Stimulated activated CD4-positive, alpha-beta T cell treated with anti-CD3 and anti-CD28 coated beads, Interleukin-12 subunit alpha, Interleukin-12 subunit beta, amount 100 ng/mL, for 48 hours (primary cell): ENCODE data around the gene SPECC1.
"Not testable (repeated sequence)": the region's sequence is repeated elsewhere in the genome, so short reads cannot be mapped to it uniquely, and the experiment has no call there.

Experiments used
- DNase-seq, 3 donors: peaks; one replicate each; pipeline ENCODE4 v3.0.0-alpha.2; 2020; ENCODE audit warnings: low read depth in 2 of 3, low spot score in 1 of 3

Gene SPECC1

GRCh38 chr17:20159406-20160069, 150.4 kb downstream of the SPECC1 start:
- DNase-seq, result no peak

- not testable (repeated sequence) for DNase-seq
These were observed 156.4 kb downstream of the SPECC1 start for GRCh38 chr17:20165516-20165915.

GRCh38 chr17:20170085-20170484, 160.9 kb downstream of the SPECC1 start:
- no peak for DNase-seq

- DNase-seq, result no peak
These were observed 162.7 kb downstream of the SPECC1 start for GRCh38 chr17:20171741-20172365.

- no peak for DNase-seq
These were observed 163.2 kb downstream of the SPECC1 start for GRCh38 chr17:20172376-20172775.

- DNase-seq, result no peak
These were observed 163.9 kb downstream of the SPECC1 start for GRCh38 chr17:20173091-20173490.

GRCh38 chr17:20174588-20175265, 165.6 kb downstream of the SPECC1 start:
- no peak for DNase-seq

GRCh38 chr17:20179041-20179440, 169.9 kb downstream of the SPECC1 start:
- no peak for DNase-seq

GRCh38 chr17:20180661-20181060, 171.5 kb downstream of the SPECC1 start:
- no peak for DNase-seq

- no peak for DNase-seq
These were observed 175.0 kb downstream of the SPECC1 start for GRCh38 chr17:20184181-20184580.

- DNase-seq, result no peak
These were observed 175.9 kb downstream of the SPECC1 start for GRCh38 chr17:20184977-20185619.

GRCh38 chr17:20187049-20187448, 177.9 kb downstream of the SPECC1 start:
- no peak for DNase-seq

GRCh38 chr17:20189302-20189701, 180.1 kb downstream of the SPECC1 start:
- no peak for DNase-seq

- DNase-seq, result no peak
These were observed 180.8 kb downstream of the SPECC1 start for GRCh38 chr17:20189979-20190378.

GRCh38 chr17:20190605-20191004, 181.4 kb downstream of the SPECC1 start:
- DNase-seq, result no peak

GRCh38 chr17:20191056-20191455, 181.9 kb downstream of the SPECC1 start:
- no peak for DNase-seq

- not testable (repeated sequence) for DNase-seq
These were observed 187.1 kb downstream of the SPECC1 start for GRCh38 chr17:20196286-20196685.

GRCh38 chr17:20197272-20197926, 188.2 kb downstream of the SPECC1 start:
- DNase-seq, result no peak

- DNase-seq, result no peak
These were observed 191.0 kb downstream of the SPECC1 start for GRCh38 chr17:20200016-20200795.

- no peak for DNase-seq
These were observed 191.8 kb downstream of the SPECC1 start for GRCh38 chr17:20200865-20201458.
